Measurements from ENCODE around the gene PRKAG1.

PRKAG1 gene

DNA sequence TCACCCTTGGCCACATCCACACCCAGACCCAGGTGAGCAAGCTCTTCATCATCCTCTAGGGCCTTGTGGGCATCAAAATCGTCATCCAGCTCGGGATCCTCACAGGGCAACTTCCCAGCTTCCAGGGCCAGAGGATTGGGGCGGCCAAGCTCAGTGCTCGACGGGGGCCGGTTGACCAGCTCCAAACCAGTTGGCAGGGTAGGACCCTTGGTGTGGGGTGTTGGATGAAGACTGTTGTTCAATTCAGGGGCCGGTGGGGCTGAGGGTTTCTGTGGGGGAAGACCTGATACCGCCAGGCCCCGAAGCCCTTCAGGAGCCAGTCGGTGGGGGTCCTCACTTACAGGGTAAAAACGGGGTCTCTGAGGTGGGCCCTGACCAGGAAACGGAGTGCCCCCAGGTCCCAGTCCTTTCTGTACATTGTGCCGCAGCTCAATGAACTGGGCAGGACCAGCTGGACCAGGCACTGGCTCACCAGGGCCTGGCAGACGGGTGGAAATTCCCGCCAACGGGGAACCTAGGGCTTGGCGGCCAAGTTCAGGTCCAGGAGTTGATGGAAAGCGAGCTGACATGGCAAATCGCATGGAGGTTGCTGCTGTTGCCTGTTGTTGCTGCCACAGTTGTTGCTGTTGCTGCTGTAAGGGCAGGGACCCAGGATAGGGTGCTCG lies 19.8 kb upstream of the PRKAG1 start:
- no peaks in the 10 kb centered on the region for H3F3A ChIP-seq (ENCODE audit: low read depth)
- H3K9ac ChIP-seq (ENCODE audit: low read depth, low read length, poor library complexity, severe bottlenecking), result no peak overlapping the region
- H3K79me2 ChIP-seq (ENCODE audit: insufficient read depth, low read length), result no peaks in the 10 kb centered on the region
- H3K4me1 ChIP-seq (ENCODE audit: insufficient read depth, low read length, poor library complexity, severe bottlenecking), result no peaks in the 10 kb centered on the region
- H2AFZ ChIP-seq (ENCODE audit: low read length), result no peak overlapping the region
- H3K4me2 ChIP-seq (ENCODE audit: low read depth, low read length, poor library complexity, severe bottlenecking), result no peak overlapping the region
- H3K27me3 ChIP-seq (ENCODE audit: insufficient read depth, low read length, poor library complexity, severe bottlenecking), result no peaks in the 10 kb centered on the region
- H3K36me3 ChIP-seq (ENCODE audit: insufficient read depth, low read length), result peaks cover 87% of the 10 kb centered on the region; the same call in 1 of the 2 replicates
- H3K9me3 ChIP-seq (ENCODE audit: insufficient read depth, low read depth, low read length), result no peaks in the 10 kb centered on the region
- no peak overlapping the region for H3K4me3 ChIP-seq (ENCODE audit: low read length, poor library complexity, severe bottlenecking)
- H3K9me2 ChIP-seq (replicated peaks; ENCODE audit: low read depth, low read length), result no peaks in the 10 kb centered on the region
- peaks cover 4% of the 10 kb centered on the region for H4K20me1 ChIP-seq (ENCODE audit: insufficient read depth, low read length, poor library complexity, severe bottlenecking)
- TF ChIP-seq EZH2phosphoT487 (IDR thresholded peaks at IDR 0.05; ENCODE audit: borderline replicate concordance), result no peak
- TF ChIP-seq, protein P1, sequence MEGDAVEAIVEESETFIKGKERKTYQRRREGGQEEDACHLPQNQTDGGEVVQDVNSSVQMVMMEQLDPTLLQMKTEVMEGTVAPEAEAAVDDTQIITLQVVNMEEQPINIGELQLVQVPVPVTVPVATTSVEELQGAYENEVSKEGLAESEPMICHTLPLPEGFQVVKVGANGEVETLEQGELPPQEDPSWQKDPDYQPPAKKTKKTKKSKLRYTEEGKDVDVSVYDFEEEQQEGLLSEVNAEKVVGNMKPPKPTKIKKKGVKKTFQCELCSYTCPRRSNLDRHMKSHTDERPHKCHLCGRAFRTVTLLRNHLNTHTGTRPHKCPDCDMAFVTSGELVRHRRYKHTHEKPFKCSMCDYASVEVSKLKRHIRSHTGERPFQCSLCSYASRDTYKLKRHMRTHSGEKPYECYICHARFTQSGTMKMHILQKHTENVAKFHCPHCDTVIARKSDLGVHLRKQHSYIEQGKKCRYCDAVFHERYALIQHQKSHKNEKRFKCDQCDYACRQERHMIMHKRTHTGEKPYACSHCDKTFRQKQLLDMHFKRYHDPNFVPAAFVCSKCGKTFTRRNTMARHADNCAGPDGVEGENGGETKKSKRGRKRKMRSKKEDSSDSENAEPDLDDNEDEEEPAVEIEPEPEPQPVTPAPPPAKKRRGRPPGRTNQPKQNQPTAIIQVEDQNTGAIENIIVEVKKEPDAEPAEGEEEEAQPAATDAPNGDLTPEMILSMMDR (conservative IDR thresholded peaks at IDR 0.05; ENCODE audit: low read length), result no peak

DNA sequence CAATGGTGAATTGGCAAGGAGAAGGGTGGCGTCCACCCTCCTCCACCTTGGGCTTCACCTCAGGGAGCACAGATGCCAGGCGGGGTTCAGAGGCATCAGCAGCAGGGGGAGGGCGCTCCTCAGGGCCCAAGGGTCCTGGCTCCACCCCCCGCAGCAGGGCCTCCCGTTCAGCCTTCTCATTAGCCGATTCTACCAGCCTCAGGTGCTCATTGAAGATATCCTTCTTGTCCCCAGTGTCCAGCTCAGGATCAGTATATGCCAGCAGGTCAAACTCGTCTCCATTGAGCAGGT lies 19.3 kb upstream of the PRKAG1 start:
- Histone ChIP-seq H2AFZ (ENCODE audit: low read length) (no peak overlapping the region), H3K4me2 (ENCODE audit: low read depth, low read length, poor library complexity, severe bottlenecking) (no peak overlapping the region), H3K9ac (ENCODE audit: low read depth, low read length, poor library complexity, severe bottlenecking) (no peak overlapping the region), H3K27me3 (ENCODE audit: insufficient read depth, low read length, poor library complexity, severe bottlenecking) (no peaks in the 10 kb centered on the region), H4K20me1 (ENCODE audit: insufficient read depth, low read length, poor library complexity, severe bottlenecking) (no peaks in the 10 kb centered on the region), H3K4me3 (ENCODE audit: low read length, poor library complexity, severe bottlenecking) (no peak overlapping the region), H3K4me1 (ENCODE audit: insufficient read depth, low read length, poor library complexity, severe bottlenecking) (no peaks in the 10 kb centered on the region), H3K9me2 (replicated peaks; ENCODE audit: low read depth, low read length) (no peaks in the 10 kb centered on the region), H3K79me2 (ENCODE audit: insufficient read depth, low read length) (no peaks in the 10 kb centered on the region), H3F3A (ENCODE audit: low read depth) (no peaks in the 10 kb centered on the region), H3K36me3 (ENCODE audit: insufficient read depth, low read length) (peaks cover 87% of the 10 kb centered on the region; the same call in 1 of the 2 replicates), H3K9me3 (ENCODE audit: insufficient read depth, low read depth, low read length) (no peaks in the 10 kb centered on the region)
- TF ChIP-seq, protein P1 (conservative IDR thresholded peaks at IDR 0.05; ENCODE audit: low read length), result no peak

DNA sequence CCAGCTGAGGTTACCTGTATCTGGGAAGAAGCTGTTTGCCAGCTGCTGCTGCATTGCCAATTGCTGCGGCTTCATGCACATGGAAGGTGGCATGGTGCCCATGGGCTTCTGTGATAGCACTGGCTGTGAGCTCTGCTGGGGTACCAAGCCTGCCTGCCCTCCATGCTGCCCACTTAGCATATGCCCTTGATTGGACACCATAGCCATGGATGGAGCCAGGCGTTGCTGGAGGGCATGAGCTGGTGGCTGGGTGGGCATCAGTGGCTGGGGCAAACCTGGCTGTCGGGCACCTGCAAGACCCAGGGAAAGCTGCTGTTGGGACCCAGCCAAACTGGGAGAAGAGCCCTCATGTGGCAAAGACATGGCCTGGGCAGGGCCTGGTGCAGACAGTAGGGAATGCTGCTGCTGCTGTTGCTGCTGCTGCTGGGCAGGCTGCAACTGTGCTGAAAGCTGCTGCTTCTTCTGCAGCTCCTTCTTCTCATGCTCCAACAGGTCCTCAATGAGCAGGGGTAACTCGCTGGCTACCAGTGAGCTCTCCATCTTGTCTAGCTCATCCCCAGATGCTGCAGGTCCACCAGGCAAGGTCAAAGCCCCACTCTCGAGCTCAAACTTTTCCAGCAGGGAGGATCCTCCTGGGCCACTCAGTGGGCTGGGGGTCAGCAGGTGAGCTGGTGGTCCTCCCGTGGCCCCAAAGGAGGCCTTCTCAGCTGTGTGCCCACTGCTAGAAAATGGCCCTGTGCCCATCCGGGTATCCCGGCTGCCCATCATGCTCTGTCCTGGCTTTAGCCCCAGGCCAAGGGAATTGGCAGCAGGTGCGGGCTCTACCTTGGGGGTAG lies 18.8 kb upstream of the PRKAG1 start:
- no peak for TF ChIP-seq EZH2phosphoT487 (IDR thresholded peaks at IDR 0.05; ENCODE audit: borderline replicate concordance)
- TF ChIP-seq, protein P1 (conservative IDR thresholded peaks at IDR 0.05; ENCODE audit: low read length), result no peak
- Histone ChIP-seq H3K36me3 (ENCODE audit: insufficient read depth, low read length) (peaks cover 87% of the 10 kb centered on the region; the same call in 1 of the 2 replicates), H3K4me3 (ENCODE audit: low read length, poor library complexity, severe bottlenecking) (no peak overlapping the region)

More for the DNA sequence above, 18.8 kb upstream of the PRKAG1 start:
- Histone ChIP-seq H3K9me3 (ENCODE audit: insufficient read depth, low read depth, low read length) (no peaks in the 10 kb centered on the region), H3K27me3 (ENCODE audit: insufficient read depth, low read length, poor library complexity, severe bottlenecking) (no peaks in the 10 kb centered on the region), H4K20me1 (ENCODE audit: insufficient read depth, low read length, poor library complexity, severe bottlenecking) (no peaks in the 10 kb centered on the region), H3K9ac (ENCODE audit: low read depth, low read length, poor library complexity, severe bottlenecking) (no peak overlapping the region), H3F3A (ENCODE audit: low read depth) (no peaks in the 10 kb centered on the region), H3K79me2 (ENCODE audit: insufficient read depth, low read length) (no peaks in the 10 kb centered on the region), H3K4me1 (ENCODE audit: insufficient read depth, low read length, poor library complexity, severe bottlenecking) (no peaks in the 10 kb centered on the region), H3K9me2 (replicated peaks; ENCODE audit: low read depth, low read length) (no peaks in the 10 kb centered on the region), H3K4me2 (ENCODE audit: low read depth, low read length, poor library complexity, severe bottlenecking) (no peak overlapping the region), H2AFZ (ENCODE audit: low read length) (no peak overlapping the region)

Data from Loucy (cell line).